ENCODE data around the gene KRTAP10-2.

DNA sequence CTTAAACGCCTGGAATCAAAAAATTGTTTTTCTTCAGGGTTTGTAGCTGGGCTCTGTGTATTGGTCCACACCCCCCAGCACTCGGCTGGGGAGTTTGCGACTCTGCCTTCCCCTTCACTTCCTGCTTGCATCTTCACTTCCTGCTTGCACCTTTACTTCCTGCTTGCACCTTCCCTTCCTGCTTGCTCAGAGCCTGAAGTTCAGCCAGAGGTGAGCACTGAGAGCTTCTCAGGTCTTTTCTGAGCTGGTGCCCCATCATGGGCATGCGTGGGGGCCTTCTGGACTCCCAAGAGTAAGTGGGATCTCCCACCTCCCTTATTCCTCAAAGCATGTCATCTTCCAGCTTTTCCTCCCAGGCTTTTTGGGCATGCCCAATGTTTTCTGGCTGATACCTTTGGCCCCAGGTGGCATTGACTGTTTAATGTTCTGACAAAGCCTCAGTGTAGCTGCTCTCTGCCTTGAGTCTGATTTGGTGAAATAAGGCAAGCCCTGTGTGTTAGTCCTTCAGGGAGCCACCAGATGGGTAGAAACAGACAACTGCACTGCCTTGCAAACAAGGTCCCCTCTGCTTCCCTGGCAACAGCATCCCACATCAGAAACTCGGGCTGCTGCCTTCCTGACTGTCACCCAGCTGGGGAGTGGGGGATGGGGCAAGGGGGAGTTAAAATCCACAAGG, 3.5 kb downstream of the KRTAP10-2 start:
- TF ChIP-seq GATA2 (IDR thresholded peaks at IDR 0.05; ENCODE audit: low read depth, low read length), result no peak
- TF ChIP-seq GATA3 (IDR thresholded peaks at IDR 0.05; ENCODE audit: low read depth, low read length), result no peak

All from SH-SY5Y (cell line).